Measurements from ENCODE around the gene CYP2F1. TPM values are rescaled to one million over a fixed set of nuclear protein-coding genes. Genes with fewer than 3 reads are reported as not detected.
A peak's percentile ranks its signal among the peaks of the same experiment; 100 is the strongest.
"Not testable (repeated sequence)": the region's sequence is repeated elsewhere in the genome, so short reads cannot be mapped to it uniquely, and the experiment has no call there.

Gene CYP2F1
- total and polyA plus RNA-seq, 8 donors = not detected

DNA sequence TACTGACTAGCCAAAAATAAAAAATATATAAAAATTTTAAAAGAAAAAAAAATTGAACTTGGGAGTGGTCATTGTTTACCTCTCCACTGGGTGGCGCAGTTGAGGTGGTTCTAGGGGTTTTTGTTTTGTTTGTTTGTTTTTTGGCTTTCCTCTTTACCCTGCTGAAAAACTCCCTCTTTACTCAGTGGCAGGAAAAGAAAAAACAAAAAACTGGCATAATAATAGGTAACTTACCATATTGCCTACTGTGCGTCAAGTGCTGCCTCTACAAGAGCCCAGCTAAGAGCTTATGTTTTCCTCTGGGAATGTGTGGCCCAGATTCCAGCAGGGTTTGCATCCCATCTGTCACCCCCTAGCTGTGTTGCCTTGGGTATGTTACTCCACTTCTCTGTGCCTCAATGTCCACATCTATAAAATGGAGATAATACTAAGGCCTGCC is 12.6 kb downstream of the CYP2F1 start:
- H3K9me3 ChIP-seq; H3K27me3 ChIP-seq; H3K36me3 ChIP-seq; H3K27ac ChIP-seq; H3K4me1 ChIP-seq; intact Hi-C loops (cut with DNase I); H3K4me3 ChIP-seq; DNase-seq: not testable (repeated sequence)
- TF ChIP-seq, protein P1, sequence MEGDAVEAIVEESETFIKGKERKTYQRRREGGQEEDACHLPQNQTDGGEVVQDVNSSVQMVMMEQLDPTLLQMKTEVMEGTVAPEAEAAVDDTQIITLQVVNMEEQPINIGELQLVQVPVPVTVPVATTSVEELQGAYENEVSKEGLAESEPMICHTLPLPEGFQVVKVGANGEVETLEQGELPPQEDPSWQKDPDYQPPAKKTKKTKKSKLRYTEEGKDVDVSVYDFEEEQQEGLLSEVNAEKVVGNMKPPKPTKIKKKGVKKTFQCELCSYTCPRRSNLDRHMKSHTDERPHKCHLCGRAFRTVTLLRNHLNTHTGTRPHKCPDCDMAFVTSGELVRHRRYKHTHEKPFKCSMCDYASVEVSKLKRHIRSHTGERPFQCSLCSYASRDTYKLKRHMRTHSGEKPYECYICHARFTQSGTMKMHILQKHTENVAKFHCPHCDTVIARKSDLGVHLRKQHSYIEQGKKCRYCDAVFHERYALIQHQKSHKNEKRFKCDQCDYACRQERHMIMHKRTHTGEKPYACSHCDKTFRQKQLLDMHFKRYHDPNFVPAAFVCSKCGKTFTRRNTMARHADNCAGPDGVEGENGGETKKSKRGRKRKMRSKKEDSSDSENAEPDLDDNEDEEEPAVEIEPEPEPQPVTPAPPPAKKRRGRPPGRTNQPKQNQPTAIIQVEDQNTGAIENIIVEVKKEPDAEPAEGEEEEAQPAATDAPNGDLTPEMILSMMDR (IDR thresholded peaks at IDR 0.05) = peak in 3 of 4 donors; percentile 49 to 55 (median 52)
- 43 to 49% methylated on average over 2 of the region's 2 CpGs for WGBS, 2 donors
- ATAC-seq = peak in 3 of 4 donors; percentile 28 to 62 (median 41)
- FAIRE-seq = peak; percentile 68

DNA sequence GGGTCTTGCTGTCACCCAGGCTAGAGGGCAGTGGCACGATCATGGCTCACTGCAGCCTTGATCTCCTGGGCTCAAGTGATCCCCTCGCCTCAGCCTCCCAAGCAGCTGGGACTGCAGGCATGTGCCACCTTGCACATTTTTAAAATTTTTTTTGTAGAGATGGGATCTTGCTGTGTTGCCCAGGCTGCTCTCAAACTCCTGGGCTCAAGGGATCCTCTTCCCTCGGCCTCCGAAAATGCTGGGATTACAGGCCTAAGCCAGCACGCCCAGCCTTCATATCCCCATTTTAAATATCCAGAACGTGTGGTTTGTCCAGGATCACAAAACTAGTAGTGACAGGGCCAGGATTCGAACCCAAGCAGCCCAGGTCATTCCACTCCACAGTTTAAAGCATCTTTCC is 13.1 kb downstream of the CYP2F1 start:
- intact Hi-C loops (cut with DNase I); DNase-seq; H3K36me3 ChIP-seq; H3K4me3 ChIP-seq; H3K9me3 ChIP-seq; H3K27me3 ChIP-seq; H3K4me1 ChIP-seq; H3K27ac ChIP-seq; ATAC-seq; FAIRE-seq: not testable (repeated sequence)
- 74 to 75% methylated on average over 7 of the region's 7 CpGs for WGBS, 2 donors

DNA sequence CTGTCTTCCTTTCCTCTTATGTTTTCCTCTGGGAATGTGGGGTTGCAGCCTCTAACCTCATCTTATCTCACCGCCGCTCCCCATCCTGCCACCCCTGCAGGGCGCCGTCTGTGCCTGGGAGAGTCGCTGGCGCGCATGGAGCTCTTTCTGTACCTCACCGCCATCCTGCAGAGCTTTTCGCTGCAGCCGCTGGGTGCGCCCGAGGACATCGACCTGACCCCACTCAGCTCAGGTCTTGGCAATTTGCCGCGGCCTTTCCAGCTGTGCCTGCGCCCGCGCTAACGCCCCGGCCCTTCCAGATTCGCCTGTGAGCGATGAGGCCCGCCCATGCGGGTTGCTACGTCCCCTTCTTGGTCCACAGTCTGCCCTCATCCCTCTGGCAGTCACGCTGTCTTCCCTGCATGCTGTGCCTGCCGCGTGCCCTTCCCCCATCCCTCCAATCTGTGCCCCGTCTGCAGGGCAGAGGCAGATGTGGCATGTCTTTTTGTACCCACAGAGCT is 13.6 kb downstream of the CYP2F1 start:
- H3K27me3 ChIP-seq; H3K27ac ChIP-seq; FAIRE-seq; H3K4me1 ChIP-seq; H3K9me3 ChIP-seq; intact Hi-C loops (cut with DNase I); H3K36me3 ChIP-seq: not testable (repeated sequence)
- WGBS, 2 donors = 2% methylated on average over 16 to 29 of the region's 29 CpGs
- ATAC-seq (peak; percentile 91 to 97 (median 96)), DNase-seq (peak; percentile 57 to 89 (median 81))
- H3K4me3 ChIP-seq = peak overlapping the region in 1 of 4 donors; percentile 20
- TF ChIP-seq, protein P1 (IDR thresholded peaks at IDR 0.05) = peak in 1 of 4 donors; percentile 13

DNA sequence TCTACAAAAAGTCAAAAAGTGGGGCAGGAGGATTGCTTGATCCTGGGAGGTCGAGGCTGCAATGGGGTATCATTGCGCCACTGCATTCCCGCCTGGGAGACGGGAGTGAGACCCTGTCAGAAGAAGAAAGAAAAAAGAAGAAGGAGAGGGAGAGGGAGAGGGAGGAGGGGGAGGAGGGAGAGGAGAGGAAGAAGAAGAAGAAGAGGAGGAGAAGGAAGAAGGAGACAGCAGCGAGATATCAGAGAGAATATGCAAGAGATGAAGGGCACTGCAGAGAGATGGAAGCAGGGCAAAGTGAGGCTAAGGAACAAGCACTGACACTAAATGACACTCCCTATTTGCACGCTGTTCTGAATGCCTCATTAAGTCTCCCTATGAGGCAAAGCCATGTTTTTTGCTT is 14.5 kb downstream of the CYP2F1 start:
- WGBS, 2 donors = 52 to 71% methylated on average over 6 of the region's 6 CpGs
- ATAC-seq (no peak), FAIRE-seq (no peak), DNase-seq (no peak)
- no peak overlapping the region for H3K4me3 ChIP-seq
- no peak overlapping the region for H3K27ac ChIP-seq
- TF ChIP-seq, protein P1 (IDR thresholded peaks at IDR 0.05) = no peak
- no peaks in the 10 kb centered on the region for H3K9me3 ChIP-seq
- H3K36me3 ChIP-seq = no peaks in the 10 kb centered on the region
- H3K27me3 ChIP-seq = no peaks in the 10 kb centered on the region
- intact Hi-C loops (cut with DNase I) = no loop called here
- no peaks in the 10 kb centered on the region for H3K4me1 ChIP-seq

DNA sequence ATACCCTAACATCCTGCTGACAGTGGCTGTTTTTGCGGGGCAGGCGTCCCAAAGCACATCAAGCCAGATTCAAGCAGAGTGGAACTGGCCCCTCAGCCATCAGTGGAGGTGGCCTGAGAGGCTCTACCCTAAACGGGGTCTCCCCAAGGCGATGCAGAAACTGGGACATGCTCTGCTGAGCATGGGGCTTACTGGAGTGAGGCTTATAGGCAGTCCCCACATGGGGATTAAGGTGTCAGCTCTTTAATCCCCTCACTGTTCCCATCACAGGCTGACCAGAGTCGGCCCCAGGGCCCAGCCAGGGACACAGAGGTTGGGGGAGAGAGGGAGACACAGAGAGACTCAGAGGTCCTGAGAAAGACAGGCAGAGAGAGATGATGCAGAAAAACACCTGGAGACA is 17.0 kb downstream of the CYP2F1 start:
- FAIRE-seq (no peak), DNase-seq (no peak), ATAC-seq (no peak)
- no peaks in the 10 kb centered on the region for H3K36me3 ChIP-seq
- no peaks in the 10 kb centered on the region for H3K9me3 ChIP-seq
- TF ChIP-seq, protein P1 (IDR thresholded peaks at IDR 0.05) = no peak
- H3K4me1 ChIP-seq = no peaks in the 10 kb centered on the region
- no peaks in the 10 kb centered on the region for H3K27me3 ChIP-seq
- intact Hi-C loops (cut with DNase I) = no loop called here
- no peak overlapping the region for H3K27ac ChIP-seq
- no peak overlapping the region for H3K4me3 ChIP-seq
- 49 to 58% methylated on average over 5 of the region's 5 CpGs for WGBS, 2 donors

Measured in pancreas (tissue), 10 donors.